ENCODE data around the gene SMG9. TPM values are rescaled to one million over a fixed set of nuclear protein-coding genes. Genes with fewer than 3 reads are reported as not detected.

Gene SMG9
- total and polyA plus RNA-seq, 8 donors = 6.6 to 23.0 (median 13.1) TPM

GRCh38 chr19:43760941-43761340 lies 6.2 kb upstream of the SMG9 start:
- H3K4me3 ChIP-seq = no peak overlapping the region
- no peaks in the 10 kb centered on the region for H3K27me3 ChIP-seq
- no peaks in the 10 kb centered on the region for H3K9me3 ChIP-seq
- no peak for ATAC-seq
- H3K36me3 ChIP-seq = no peaks in the 10 kb centered on the region
- intact Hi-C loops (cut with DNase I) = no loop called here
- H3K27ac ChIP-seq = no peak overlapping the region
- FAIRE-seq = no peak
- no peak for TF ChIP-seq CTCF (IDR thresholded peaks at IDR 0.05)
- no peak for DNase-seq
- H3K4me1 ChIP-seq = peaks cover 0 to 1% (median 0%) of the 10 kb centered on the region in 3 donors
- WGBS, 2 donors = 72 to 84% methylated on average over 4 of the region's 4 CpGs

GRCh38 chr19:43759515-43759914 lies 4.8 kb upstream of the SMG9 start:
- 68 to 78% methylated on average over 5 of the region's 5 CpGs for WGBS, 2 donors
- no peak overlapping the region for H3K27ac ChIP-seq

GRCh38 chr19:43755256-43755801 lies 567 bp upstream of the SMG9 start:
- no peak for TF ChIP-seq CTCF (IDR thresholded peaks at IDR 0.05)
- WGBS, 2 donors = 2% methylated on average over 28 of the region's 28 CpGs
- H3K4me1 ChIP-seq = peaks cover 0 to 23% (median 7%) of the 10 kb centered on the region in 3 donors
- intact Hi-C loops (cut with DNase I) = no loop called here
- H3K36me3 ChIP-seq = peaks cover 0 to 3% (median 0%) of the 10 kb centered on the region in 3 donors
- DNase-seq = peak; percentile 75 to 91 (median 81)
- peak; percentile 68 to 81 (median 70) for ATAC-seq
- H3K9me3 ChIP-seq = no peaks in the 10 kb centered on the region
- peak overlapping the region; percentile 96 to 99 (median 98) for H3K27ac ChIP-seq
- H3K4me3 ChIP-seq = peak overlapping the region; percentile 55 to 84 (median 70)
- peak; percentile 37 for FAIRE-seq
- H3K27me3 ChIP-seq = no peaks in the 10 kb centered on the region

More at GRCh38 chr19:43759515-43759914, 4.8 kb upstream of the SMG9 start:
- FAIRE-seq (no peak), ATAC-seq (no peak), DNase-seq (no peak)
- no peaks in the 10 kb centered on the region for H3K27me3 ChIP-seq
- no peaks in the 10 kb centered on the region for H3K36me3 ChIP-seq
- no peak overlapping the region for H3K4me3 ChIP-seq
- no peaks in the 10 kb centered on the region for H3K9me3 ChIP-seq
- TF ChIP-seq CTCF (IDR thresholded peaks at IDR 0.05) = no peak
- intact Hi-C loops (cut with DNase I) = no loop called here
- peaks cover 0 to 5% (median 0%) of the 10 kb centered on the region in 3 donors for H3K4me1 ChIP-seq

- peaks cover 0 to 23% (median 7%) of the 10 kb centered on the region in 3 donors for H3K4me1 ChIP-seq
- H3K27me3 ChIP-seq = no peaks in the 10 kb centered on the region
- intact Hi-C loops (cut with DNase I) = no loop called here
- no peak for FAIRE-seq
- H3K27ac ChIP-seq = peak overlapping the region; percentile 96 to 99 (median 98)
- peak overlapping the region; percentile 55 to 84 (median 70) for H3K4me3 ChIP-seq
- 0 to 1% methylated on average over 11 of the region's 11 CpGs for WGBS, 2 donors
- peaks cover 0 to 12% (median 0%) of the 10 kb centered on the region in 3 donors for H3K36me3 ChIP-seq
- ATAC-seq = no peak
- H3K9me3 ChIP-seq = no peaks in the 10 kb centered on the region
- DNase-seq = no peak
- no peak for TF ChIP-seq CTCF (IDR thresholded peaks at IDR 0.05)
Measured at GRCh38 chr19:43754253-43754502, 584 bp downstream of the SMG9 start.

- Histone ChIP-seq H3K4me3 (no peak overlapping the region), H3K36me3 (peaks cover 0 to 14% (median 12%) of the 10 kb centered on the region in 3 donors), H3K4me1 (peaks cover 0 to 23% (median 7%) of the 10 kb centered on the region in 3 donors), H3K9me3 (no peaks in the 10 kb centered on the region), H3K27me3 (no peaks in the 10 kb centered on the region), H3K27ac (no peak overlapping the region)
- FAIRE-seq (no peak), DNase-seq (no peak), ATAC-seq (no peak)
- intact Hi-C loops (cut with DNase I) = no loop called here
- no peak for TF ChIP-seq CTCF (IDR thresholded peaks at IDR 0.05)
- whole genome bisulfite sequencing, 2 donors = 83 to 89% methylated on average over 6 of the region's 6 CpGs
Measured at GRCh38 chr19:43752287-43752875, 2.4 kb downstream of the SMG9 start.

Measured in pancreas (tissue), 10 donors.